Thoracic aorta (tissue), 2 donors: ENCODE data around the gene CASKIN2. TPM values are rescaled to one million over a fixed set of nuclear protein-coding genes. Genes with fewer than 3 reads are reported as not detected.

Source experiments
- ATAC-seq: fragments of 150-250 bp; one replicate; pipeline ENCODE4 v1.8.0; 2017; ENCODE audit warnings: low read depth; ENCODE audit not compliant: insufficient number of reproducible peaks, low FRiP score
- DNase-seq: peaks from one replicate; pipeline ENCODE4 v3.0.0-alpha.2; 2020; ENCODE audit warnings: low spot score
- H3K27ac ChIP-seq, 2 donors: fragments of 200-600 bp; sonication (generic); 1 replicate in 1 of 2; 2 replicates in 1 of 2; pipeline ENCODE4 v1.5.1; 2016; ENCODE audit warnings: mild to moderate bottlenecking in 2 of 2, moderate library complexity in 2 of 2
- H3K27me3 ChIP-seq: fragments of 200-600 bp; sonication (generic); replicated peaks from 2 replicates; pipeline ENCODE4 v1.6.0; 2016; ENCODE audit warnings: mild to moderate bottlenecking; ENCODE audit not compliant: insufficient read depth
- H3K36me3 ChIP-seq: fragments of 200-600 bp; sonication (generic); one replicate; pipeline ENCODE4 v1.5.1; 2016
- H3K4me1 ChIP-seq, 2 donors: fragments of 200-600 bp; sonication (generic); 1 replicate in 1 of 2; 2 replicates in 1 of 2; pipeline versions ENCODE4 v1.5.1 to v1.6.0; 2016; ENCODE audit warnings: low read depth in 2 of 2, mild to moderate bottlenecking in 1 of 2; ENCODE audit not compliant: control insufficient read depth in 1 of 2
- H3K4me3 ChIP-seq: fragments of 200-600 bp; sonication (generic); 2 replicates; pipeline ENCODE4 v1.5.1; 2016; ENCODE audit warnings: mild to moderate bottlenecking
- H3K9me3 ChIP-seq: fragments of 200-600 bp; sonication (generic); 2 replicates; pipeline ENCODE4 v1.5.1; 2016
- total RNA-seq, 2 donors: library from RNA; depleted of rRNA; stranded (reverse); fragments of >200 nt; gene quantifications; one replicate each; pipeline versions ENCODE4 v1.1.0 to v1.2.3, GENCODE V29; 2016
- TF ChIP-seq, protein P1 (sequence below): fragments of 200-600 bp; sonication (generic); IDR thresholded peaks from one replicate; pipeline ENCODE4 v1.5.1; 2019; ENCODE audit warnings: antibody characterized with exemption

The CASKIN2 gene, protein sequence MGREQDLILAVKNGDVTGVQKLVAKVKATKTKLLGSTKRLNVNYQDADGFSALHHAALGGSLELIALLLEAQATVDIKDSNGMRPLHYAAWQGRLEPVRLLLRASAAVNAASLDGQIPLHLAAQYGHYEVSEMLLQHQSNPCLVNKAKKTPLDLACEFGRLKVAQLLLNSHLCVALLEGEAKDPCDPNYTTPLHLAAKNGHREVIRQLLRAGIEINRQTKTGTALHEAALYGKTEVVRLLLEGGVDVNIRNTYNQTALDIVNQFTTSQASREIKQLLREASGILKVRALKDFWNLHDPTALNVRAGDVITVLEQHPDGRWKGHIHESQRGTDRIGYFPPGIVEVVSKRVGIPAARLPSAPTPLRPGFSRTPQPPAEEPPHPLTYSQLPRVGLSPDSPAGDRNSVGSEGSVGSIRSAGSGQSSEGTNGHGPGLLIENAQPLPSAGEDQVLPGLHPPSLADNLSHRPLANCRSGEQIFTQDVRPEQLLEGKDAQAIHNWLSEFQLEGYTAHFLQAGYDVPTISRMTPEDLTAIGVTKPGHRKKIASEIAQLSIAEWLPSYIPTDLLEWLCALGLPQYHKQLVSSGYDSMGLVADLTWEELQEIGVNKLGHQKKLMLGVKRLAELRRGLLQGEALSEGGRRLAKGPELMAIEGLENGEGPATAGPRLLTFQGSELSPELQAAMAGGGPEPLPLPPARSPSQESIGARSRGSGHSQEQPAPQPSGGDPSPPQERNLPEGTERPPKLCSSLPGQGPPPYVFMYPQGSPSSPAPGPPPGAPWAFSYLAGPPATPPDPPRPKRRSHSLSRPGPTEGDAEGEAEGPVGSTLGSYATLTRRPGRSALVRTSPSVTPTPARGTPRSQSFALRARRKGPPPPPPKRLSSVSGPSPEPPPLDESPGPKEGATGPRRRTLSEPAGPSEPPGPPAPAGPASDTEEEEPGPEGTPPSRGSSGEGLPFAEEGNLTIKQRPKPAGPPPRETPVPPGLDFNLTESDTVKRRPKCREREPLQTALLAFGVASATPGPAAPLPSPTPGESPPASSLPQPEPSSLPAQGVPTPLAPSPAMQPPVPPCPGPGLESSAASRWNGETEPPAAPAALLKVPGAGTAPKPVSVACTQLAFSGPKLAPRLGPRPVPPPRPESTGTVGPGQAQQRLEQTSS (N-terminal part only)
- total RNA-seq = 10 to 100 TPM; 26.0 to 32.4 TPM

DNA sequence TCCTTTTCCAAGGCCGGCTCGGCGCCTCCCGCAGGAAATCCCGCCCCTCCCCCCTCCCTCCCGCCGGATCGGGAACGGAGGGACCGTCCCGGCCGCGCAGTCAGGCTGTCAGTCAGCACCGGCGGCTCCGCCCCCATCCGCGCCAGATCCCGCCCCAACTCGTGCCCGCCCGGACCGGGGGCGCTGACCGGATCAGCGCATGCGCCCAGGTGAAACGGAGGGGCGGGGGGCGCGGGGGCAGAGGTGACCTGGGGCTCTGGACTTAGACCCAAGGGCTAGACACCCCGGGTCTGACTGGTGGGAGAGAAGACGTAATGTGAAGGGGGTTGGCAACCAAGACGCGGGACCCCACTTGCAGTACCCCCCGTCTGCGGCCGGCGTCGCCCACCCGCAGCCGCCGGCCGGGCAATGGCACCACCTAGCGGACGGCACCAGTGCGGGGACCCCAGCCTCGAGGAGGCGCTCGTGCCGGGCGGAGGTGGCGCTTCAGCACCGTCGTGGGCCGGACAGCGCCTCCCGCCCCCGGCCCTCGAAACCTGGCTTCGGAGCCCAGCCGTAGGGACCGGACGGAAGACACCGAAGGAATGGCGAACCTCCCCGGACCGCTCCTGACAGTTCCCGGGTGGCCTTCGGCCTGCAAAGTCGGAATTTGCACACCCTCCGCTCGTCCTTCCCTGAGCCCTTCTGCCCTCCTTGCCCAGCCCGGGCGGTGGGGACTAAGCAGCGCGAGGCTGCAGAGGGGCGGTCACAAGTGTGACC is at the start of gene CASKIN2:
Gene CASKIN2, minus strand, starts transcription at position 42 of the 759 bp plus-strand sequence. CDS start 1,733 bp downstream, outside the sequence.
- Histone ChIP-seq H3K4me3 (peak within 1 kb of the TSS; percentile 95), H3K4me1 (peaks cover 32 to 54% of the 10 kb centered on the region in 2 donors), H3K27ac (peak within 1 kb of the TSS; percentile 71 to 81), H3K36me3 (no peaks in the 10 kb centered on the region), H3K9me3 (no peaks in the 10 kb centered on the region), H3K27me3 (no peaks in the 10 kb centered on the region)
- ATAC-seq = peak; percentile 65
- TF ChIP-seq, protein P1, sequence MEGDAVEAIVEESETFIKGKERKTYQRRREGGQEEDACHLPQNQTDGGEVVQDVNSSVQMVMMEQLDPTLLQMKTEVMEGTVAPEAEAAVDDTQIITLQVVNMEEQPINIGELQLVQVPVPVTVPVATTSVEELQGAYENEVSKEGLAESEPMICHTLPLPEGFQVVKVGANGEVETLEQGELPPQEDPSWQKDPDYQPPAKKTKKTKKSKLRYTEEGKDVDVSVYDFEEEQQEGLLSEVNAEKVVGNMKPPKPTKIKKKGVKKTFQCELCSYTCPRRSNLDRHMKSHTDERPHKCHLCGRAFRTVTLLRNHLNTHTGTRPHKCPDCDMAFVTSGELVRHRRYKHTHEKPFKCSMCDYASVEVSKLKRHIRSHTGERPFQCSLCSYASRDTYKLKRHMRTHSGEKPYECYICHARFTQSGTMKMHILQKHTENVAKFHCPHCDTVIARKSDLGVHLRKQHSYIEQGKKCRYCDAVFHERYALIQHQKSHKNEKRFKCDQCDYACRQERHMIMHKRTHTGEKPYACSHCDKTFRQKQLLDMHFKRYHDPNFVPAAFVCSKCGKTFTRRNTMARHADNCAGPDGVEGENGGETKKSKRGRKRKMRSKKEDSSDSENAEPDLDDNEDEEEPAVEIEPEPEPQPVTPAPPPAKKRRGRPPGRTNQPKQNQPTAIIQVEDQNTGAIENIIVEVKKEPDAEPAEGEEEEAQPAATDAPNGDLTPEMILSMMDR = peak; percentile 98
- DNase-seq = peak; percentile 79

DNA sequence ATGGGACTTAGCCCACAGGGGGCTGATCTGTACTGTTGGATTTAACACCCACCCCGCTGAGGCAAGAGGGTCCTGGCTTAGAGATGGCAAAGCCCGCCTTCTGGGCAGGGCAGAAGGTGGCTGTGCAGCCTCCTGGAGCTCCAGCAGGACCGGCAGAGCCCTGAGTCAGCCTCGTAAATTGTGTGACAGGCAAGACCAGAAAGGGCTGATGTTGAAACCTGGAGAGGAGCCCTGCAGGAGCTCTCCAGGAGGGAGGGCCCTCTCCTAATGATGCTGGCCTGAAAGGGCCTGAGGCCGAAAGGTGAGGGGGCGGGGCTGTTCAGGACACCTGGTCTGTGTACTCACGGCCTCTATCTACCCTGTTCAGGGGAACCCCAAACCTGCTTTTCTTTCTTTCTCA is 49.7 kb upstream of the CASKIN2 start:
- H3K27me3 ChIP-seq = no peaks in the 10 kb centered on the region
- ATAC-seq (no peak), DNase-seq (no peak)
- no peaks in the 10 kb centered on the region for H3K9me3 ChIP-seq
- TF ChIP-seq, protein P1 = no peak
- H3K27ac ChIP-seq = no peak overlapping the region
- H3K4me3 ChIP-seq = no peak overlapping the region
- peaks cover 2% of the 10 kb centered on the region for H3K36me3 ChIP-seq
- H3K4me1 ChIP-seq = no peaks in the 10 kb centered on the region

DNA sequence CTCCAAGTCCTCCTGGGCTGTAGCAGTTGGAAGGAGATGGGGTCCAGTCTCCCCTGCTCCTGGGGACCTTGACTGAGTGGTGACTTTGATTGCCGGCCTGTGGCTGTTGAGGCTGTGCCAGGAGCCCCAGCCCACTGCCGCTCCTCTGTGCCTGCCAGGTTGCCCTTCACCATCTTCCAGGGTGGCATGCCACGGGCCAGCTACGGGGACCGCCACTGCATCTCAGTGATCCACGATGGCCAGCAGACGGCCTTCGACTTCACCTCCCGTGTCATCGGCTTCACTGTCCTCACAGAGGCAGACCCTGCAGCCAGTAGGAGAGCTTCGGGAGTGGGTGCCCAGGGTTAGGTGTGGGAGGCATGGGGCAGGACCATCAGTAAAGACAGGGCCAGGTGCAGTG is 48.9 kb upstream of the CASKIN2 start:
- TF ChIP-seq, protein P1 = no peak
- H3K27me3 ChIP-seq = no peaks in the 10 kb centered on the region
- no peaks in the 10 kb centered on the region for H3K9me3 ChIP-seq
- H3K36me3 ChIP-seq = peaks cover 2% of the 10 kb centered on the region
- H3K4me3 ChIP-seq = no peak overlapping the region
- H3K27ac ChIP-seq = no peak overlapping the region
- no peak for ATAC-seq
- no peak for DNase-seq
- H3K4me1 ChIP-seq = no peaks in the 10 kb centered on the region

DNA sequence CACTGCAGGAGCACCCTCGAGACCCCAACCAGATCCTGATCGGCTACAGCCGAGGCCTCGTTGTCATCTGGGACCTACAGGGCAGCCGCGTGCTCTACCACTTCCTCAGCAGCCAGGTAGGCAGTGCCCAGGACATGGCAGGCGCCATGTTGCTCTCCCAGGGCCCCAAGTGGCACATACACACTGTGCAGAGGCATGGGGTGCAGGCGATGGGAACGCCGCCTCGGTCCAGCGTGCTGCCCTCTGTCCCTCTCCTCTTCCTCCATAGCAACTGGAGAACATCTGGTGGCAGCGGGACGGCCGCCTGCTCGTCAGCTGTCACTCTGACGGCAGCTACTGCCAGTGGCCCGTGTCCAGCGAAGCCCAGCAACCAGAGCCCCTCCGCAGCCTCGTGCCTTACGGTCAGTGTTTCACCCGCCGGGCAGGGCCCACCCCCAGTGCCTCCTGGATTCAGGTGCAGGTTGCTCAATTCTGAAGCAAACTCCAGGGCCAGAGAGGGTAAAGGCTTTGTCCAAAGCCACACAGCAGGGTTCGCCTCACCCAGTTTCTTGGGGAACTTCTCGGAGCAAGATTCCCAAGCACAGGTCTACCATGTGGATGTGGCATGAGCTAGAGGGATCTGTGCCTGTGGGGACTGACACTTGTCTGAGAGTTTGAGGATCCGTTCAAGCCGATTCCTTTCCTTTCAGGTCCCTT is 47.9 kb upstream of the CASKIN2 start:
- ATAC-seq = no peak
- H3K27ac ChIP-seq = no peak overlapping the region
- H3K27me3 ChIP-seq = no peaks in the 10 kb centered on the region

More for the DNA sequence above, 47.9 kb upstream of the CASKIN2 start:
- no peak for DNase-seq
- Histone ChIP-seq H3K4me3 (no peak overlapping the region), H3K9me3 (no peaks in the 10 kb centered on the region), H3K36me3 (peaks cover 2% of the 10 kb centered on the region), H3K4me1 (no peaks in the 10 kb centered on the region)
- TF ChIP-seq, protein P1 = no peak
